Upper lobe of right lung (tissue), 1 donor: ENCODE data around the gene LRRK1. TPM values are rescaled to one million over a fixed set of nuclear protein-coding genes. Genes with fewer than 3 reads are reported as not detected.
A peak's percentile ranks its signal among the peaks of the same experiment; 100 is the strongest.

Source experiments
- ATAC-seq: fragments of 200-7000 bp; cut with Tn5 transposase; one replicate; pipeline ENCODE4 v1.9.1; 2020; ENCODE audit warnings: mild to moderate bottlenecking, moderate library complexity
- DNase-seq: peaks from one replicate; pipeline ENCODE4 v3.0.0-alpha.2; 2020
- H3K27ac ChIP-seq: fragments of 200-600 bp; one replicate; pipeline ENCODE4 v1.8.0; 2022
- H3K27me3 ChIP-seq: fragments of 200-600 bp; one replicate; pipeline ENCODE4 v1.8.0; 2022; ENCODE audit warnings: mild to moderate bottlenecking
- H3K36me3 ChIP-seq: fragments of 200-600 bp; one replicate; pipeline ENCODE4 v1.8.0; 2022
- H3K4me1 ChIP-seq: fragments of 200-600 bp; one replicate; pipeline ENCODE4 v1.8.0; 2022
- H3K4me3 ChIP-seq: fragments of 200-600 bp; one replicate; pipeline ENCODE4 v1.8.0; 2022; ENCODE audit warnings: mild to moderate bottlenecking
- H3K9me3 ChIP-seq: fragments of 200-600 bp; one replicate; pipeline ENCODE4 v1.8.0; 2022
- CTCF ChIP-seq: fragments of 200-600 bp; IDR thresholded peaks from one replicate; pipeline ENCODE4 v1.8.0; 2022; ENCODE audit warnings: antibody characterized with exemption
- intact Hi-C: fragments of 100-400 bp; cut with DNase I; formaldehyde crosslinking; loops from one replicate; pipeline ENCODE4 v1.11.0; 2022
- total RNA-seq: library from RNA; stranded (reverse); fragmentation: NEBNext Ultra II Directional; extraction: Animal tissue kit (Norgen Biotek cat#: 25700); gene quantifications from one replicate; pipeline ENCODE4 v1.2.1, GENCODE V29; 2021
- donor health status: DM: no; HTN: yes; CAD: no; lungs with severe emphysema.

LRRK1 gene
- total RNA-seq, 1 donor from 2014 or later = 22.6 TPM

GRCh38 chr15:100958326-100959065 lies 39.3 kb downstream of the LRRK1 start:
- no peak overlapping the region for H3K27ac ChIP-seq
- H3K27me3 ChIP-seq = no peaks in the 10 kb centered on the region
- no peaks in the 10 kb centered on the region for H3K36me3 ChIP-seq
- H3K4me3 ChIP-seq = no peak overlapping the region
- peak; percentile 47 for ATAC-seq
- intact Hi-C loops = no loop called here
- no peaks in the 10 kb centered on the region for H3K9me3 ChIP-seq
- DNase-seq = no peak
- peaks cover 9% of the 10 kb centered on the region for H3K4me1 ChIP-seq
- TF ChIP-seq CTCF = no peak

GRCh38 chr15:100959066-100960050 lies 40.2 kb downstream of the LRRK1 start:
- Histone ChIP-seq H3K4me3 (no peak overlapping the region), H3K27me3 (no peaks in the 10 kb centered on the region), H3K9me3 (no peaks in the 10 kb centered on the region), H3K36me3 (no peaks in the 10 kb centered on the region), H3K4me1 (peaks cover 9% of the 10 kb centered on the region), H3K27ac (no peak overlapping the region)
- peak; percentile 66 for ATAC-seq
- TF ChIP-seq CTCF = no peak
- no peak for DNase-seq
- intact Hi-C loops = no loop called here

- H3K4me1 ChIP-seq = no peaks in the 10 kb centered on the region
- TF ChIP-seq CTCF = no peak
- H3K36me3 ChIP-seq = no peaks in the 10 kb centered on the region
- H3K9me3 ChIP-seq = no peaks in the 10 kb centered on the region
- no peak overlapping the region for H3K27ac ChIP-seq
- ATAC-seq = no peak
- intact Hi-C loops = no loop called here
- no peaks in the 10 kb centered on the region for H3K27me3 ChIP-seq
- DNase-seq = no peak
- no peak overlapping the region for H3K4me3 ChIP-seq
Measured at GRCh38 chr15:100966997-100967396, 47.8 kb downstream of the LRRK1 start.

GRCh38 chr15:100968050-100968966 lies 49.2 kb downstream of the LRRK1 start:
- DNase-seq (no peak), ATAC-seq (no peak)

More at GRCh38 chr15:100968050-100968966, 49.2 kb downstream of the LRRK1 start:
- H3K36me3 ChIP-seq = no peaks in the 10 kb centered on the region
- no peak for TF ChIP-seq CTCF
- no peak overlapping the region for H3K4me3 ChIP-seq
- no peaks in the 10 kb centered on the region for H3K4me1 ChIP-seq
- H3K27ac ChIP-seq = no peak overlapping the region
- no peaks in the 10 kb centered on the region for H3K9me3 ChIP-seq
- H3K27me3 ChIP-seq = peaks cover 7% of the 10 kb centered on the region
- intact Hi-C loops = no loop called here
